ENCODE data around the gene AGPS. TPM values are rescaled to one million over a fixed set of nuclear protein-coding genes. Genes with fewer than 3 reads are reported as not detected.
A peak's percentile ranks its signal among the peaks of the same experiment; 100 is the strongest.
"Not testable (repeated sequence)": the region's sequence is repeated elsewhere in the genome, so short reads cannot be mapped to it uniquely, and the experiment has no call there.

The AGPS gene
- total RNA-seq (ENCODE audit: insufficient read depth, low replicate concordance): 80.7 TPM

GRCh38 chr2:177392373-177393202, at the start of gene AGPS:
Gene AGPS, plus strand, starts transcription at chr2:177392773. Its CDS starts 17 bp downstream, at chr2:177392790.
- DNase-seq (ENCODE audit: low spot score): peak; percentile 83

GRCh38 chr2:177343773-177344172, 48.8 kb upstream of the AGPS start:
- no peak for DNase-seq (ENCODE audit: low spot score)

GRCh38 chr2:177344316-177344715, 48.3 kb upstream of the AGPS start:
- DNase-seq (ENCODE audit: low spot score): no peak

DNA sequence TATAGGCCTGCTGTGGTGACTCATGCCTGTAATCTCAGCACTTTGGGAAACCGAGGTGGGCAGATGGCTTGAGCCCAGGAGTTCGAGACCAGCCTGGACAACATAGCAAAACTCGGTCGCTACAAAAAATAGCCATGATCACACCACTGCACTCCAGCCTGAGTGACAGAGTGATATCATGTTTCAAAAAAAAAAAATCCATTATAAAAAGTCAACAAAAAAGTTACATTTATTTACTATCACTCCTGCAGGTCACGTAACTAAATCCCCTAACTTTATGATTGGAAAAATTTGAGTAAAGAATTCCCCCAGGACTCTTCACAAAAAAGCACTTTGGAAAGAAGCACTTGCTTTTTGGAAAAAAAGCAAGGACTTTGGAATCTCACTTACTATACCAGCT, 46.4 kb upstream of the AGPS start:
- DNase-seq (ENCODE audit: low spot score): no peak

DNA sequence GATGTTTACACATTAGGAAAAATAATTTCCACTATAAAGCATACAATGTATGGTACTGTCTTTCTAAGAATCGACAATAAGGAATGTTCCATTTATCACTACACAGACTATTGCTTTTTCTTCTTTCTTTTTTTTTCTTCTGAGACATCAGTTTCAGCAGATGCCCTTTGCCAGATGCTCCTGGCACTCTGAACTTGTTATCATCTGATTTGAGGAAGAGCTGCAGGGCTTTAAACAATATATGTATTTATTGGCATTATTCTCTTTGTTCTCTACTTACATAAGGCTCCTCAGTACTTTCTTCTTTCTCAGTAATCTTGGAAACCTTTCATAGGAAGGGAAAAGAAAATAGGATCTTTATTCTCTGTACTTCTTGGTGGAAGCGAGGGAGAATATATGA, 45.0 kb upstream of the AGPS start:
- DNase-seq (ENCODE audit: low spot score): no peak

- DNase-seq (ENCODE audit: low spot score): no peak
Observed at GRCh38 chr2:177348118-177348654, 44.4 kb upstream of the AGPS start.

DNA sequence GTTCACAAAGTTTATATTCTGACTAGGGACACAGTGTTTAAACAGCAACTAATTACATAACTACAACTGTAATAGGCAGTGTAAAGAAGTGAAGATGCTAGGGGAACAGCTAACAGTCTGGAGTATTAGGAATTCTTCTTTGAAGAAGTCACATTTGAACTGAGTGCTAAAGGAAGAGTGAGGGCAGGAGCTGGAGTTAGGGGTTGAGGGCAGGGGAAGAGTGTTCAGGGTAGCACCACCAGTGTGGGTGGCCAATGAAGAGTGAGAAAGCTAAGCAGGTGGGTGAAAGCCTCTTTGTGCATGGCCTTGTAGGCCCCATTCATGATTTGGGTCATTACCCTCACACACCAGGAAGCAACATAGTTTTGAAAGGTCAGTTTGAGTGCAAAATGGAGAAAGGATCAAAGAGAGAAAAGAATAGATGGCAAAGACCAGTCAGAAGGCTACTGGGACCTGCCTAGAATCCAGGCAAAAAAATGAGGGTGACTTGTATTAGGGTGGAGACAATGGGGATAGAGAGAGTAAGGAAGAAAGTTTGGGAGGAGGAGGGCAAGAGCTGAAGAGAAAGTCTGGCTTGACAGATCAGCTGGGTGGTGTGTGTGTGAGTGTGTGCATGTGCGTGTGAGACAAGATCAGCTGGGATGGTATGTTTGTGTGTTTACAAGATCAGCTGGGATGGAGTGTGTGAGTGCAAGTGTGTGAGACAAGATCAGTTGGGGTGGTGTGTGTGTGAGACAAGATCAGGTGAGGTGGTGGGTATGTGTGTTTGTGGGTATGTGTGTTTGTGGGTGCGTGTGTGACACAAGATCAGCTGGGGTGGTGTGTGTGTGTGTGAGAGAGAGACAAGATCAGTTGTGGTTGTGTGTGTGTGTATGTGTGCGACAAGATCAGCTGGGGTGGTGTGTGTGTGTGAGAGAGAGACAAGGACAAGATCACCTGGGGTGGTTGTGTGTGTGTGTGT, 43.6 kb upstream of the AGPS start:
- DNase-seq (ENCODE audit: low spot score): no peak

DNA sequence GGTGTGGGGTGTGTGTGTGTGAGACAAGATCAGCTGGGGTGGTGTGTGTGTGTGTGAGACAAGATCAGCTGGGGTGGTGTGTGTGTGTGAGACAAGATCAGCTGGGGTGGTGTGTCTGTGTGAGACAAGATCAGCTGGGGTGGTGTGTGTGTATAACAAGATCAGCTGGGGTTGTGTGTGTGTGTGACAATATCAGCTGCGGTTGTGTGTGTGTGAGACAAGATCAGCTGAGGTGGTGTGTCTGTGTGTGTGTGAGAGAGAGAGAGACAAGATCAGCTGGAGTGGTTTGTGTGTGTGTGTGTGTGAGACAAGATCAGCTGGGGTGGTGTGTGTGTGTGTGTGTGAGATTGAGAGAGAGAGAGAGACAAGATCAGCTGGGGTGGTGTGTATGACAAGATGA, 41.9 kb upstream of the AGPS start:
- not testable (repeated sequence) for DNase-seq (ENCODE audit: low spot score)

DNA sequence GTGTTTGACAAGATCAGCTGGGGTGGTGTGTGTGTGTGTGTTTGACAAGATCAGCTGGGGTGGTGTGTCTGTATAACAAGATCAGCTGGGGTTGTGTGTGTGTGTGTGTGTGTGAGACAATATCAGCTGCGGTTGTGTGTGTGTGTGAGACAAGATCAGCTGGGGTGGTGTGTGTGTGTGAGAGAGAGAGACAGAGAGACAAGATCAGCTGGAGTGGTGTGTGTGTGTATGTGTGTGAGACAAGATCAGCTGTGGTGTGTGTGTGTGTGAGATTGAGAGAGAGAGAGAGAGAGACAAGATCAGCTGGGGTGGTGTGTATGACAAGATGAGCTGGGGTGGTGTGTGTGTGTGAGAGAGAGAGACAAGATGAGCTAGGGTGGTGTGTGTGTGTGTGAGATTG, 41.5 kb upstream of the AGPS start:
- DNase-seq (ENCODE audit: low spot score): not testable (repeated sequence)

DNA sequence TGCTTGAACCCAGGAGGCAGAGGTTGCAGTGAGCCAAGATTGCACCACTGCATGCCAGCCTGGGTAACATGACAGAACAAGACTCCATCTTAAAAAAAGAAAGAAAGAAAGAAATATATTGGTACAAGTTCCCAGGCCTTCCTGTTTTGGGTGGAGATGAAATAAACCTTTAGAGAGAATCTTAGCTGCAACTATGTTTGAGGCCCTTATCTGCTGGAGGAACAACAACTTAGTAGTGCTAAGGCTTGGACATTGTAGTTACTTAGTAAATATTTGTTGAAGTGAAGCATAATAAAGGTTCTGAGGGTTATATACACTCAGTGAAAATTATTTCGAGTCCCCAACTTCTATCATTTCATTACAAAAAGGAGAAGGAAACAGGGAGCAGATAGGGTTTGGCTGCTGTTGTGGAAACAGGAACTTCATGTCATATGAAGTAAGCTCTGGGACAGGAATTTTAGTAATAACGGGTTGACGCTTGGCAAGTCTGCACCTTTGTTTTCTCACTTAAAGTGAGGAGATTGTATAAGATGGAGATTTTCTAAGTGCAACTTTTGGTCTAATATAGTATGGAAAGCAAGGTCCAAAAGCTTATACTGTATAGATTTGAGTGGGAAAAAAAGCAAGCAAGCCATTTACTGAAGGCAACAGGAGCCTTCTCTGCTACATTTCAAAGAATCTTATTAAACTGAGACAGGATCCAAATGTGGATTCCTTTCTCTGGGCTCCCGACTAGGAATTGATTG, 40.0 kb upstream of the AGPS start:
- no peak for DNase-seq (ENCODE audit: low spot score)

- DNase-seq (ENCODE audit: low spot score): no peak
Observed at GRCh38 chr2:177353187-177353478, 39.4 kb upstream of the AGPS start.

DNA sequence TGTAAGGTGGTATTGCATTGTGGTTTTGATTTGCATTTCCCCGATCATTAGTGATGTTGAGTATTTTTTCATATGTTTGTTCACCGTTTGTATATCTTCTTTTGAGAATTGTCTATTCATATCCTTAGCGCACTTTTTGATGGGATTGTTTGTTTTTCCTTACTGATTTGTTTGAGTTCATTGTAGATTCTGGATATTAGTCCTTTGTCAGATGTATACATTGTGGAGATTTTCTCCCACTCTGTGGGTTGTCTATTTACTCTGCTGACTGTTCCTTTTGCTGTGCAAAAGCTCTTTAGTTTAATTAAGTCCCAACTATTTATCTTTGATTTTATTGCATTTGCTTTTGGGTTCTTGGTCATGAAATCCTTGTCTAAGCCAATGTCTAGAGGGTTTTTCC, 38.0 kb upstream of the AGPS start:
- not testable (repeated sequence) for DNase-seq (ENCODE audit: low spot score)

GRCh38 chr2:177355874-177356273, 36.7 kb upstream of the AGPS start:
- DNase-seq (ENCODE audit: low spot score): no peak

DNA sequence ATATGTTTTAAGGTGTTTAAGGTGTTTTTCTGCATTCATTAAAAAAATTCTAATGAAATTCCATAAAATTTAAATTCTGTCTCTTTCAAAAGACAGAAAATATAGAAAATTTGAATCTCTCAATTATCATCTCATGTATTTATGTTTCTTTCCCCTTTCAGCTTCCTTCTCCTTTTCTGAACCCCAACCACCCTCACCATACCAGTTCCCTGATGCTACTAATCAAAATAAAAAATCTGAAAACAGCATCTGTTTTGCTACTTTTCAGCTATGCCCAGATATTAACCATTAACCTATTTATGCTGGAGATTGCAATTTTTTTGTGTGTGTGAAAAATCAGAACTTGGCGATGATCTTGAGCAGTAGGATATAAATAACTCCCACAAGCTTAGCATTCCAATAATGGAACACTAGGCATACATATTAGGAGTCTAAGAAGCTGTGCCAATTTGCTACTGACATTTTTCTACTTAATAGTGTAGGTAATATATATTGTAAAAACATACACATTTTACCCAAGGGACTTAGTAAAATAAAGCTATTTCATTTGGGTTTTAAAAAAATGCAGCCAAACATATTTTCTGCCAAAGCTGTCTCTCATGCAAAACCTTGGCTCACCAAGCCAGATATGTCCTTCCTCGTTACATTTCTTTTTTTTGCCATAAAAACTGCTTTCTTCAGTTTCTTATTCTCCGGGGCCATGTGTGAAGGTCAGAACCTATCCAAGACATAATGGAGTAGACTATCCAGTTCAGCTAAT, 32.6 kb upstream of the AGPS start:
- DNase-seq (ENCODE audit: low spot score): no peak

GRCh38 chr2:177362499-177362898, 30.1 kb upstream of the AGPS start:
- DNase-seq (ENCODE audit: low spot score): no peak

DNA sequence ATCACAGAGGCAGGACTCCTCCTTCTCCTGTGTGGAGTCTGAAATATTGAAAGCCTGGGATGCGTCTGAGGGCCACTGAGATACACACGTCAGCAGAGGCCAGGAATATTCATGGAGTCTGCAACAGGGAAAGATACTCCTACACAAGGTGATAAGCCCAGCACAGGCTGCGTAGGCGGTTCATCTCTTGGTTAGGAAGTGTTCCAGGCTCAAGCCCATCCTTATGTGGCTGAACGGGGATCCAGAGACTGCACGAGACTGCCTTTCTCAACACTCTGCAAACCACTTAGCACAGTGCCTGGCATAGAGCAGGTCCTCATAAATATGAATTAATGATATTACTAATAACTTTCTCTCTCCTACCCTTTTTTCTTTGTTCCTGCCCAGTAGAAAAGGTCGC, 29.2 kb upstream of the AGPS start:
- DNase-seq (ENCODE audit: low spot score): no peak

GRCh38 chr2:177365764-177366163, 26.8 kb upstream of the AGPS start:
- not testable (repeated sequence) for DNase-seq (ENCODE audit: low spot score)

GRCh38 chr2:177368023-177368422, 24.6 kb upstream of the AGPS start:
- not testable (repeated sequence) for DNase-seq (ENCODE audit: low spot score)

DNA sequence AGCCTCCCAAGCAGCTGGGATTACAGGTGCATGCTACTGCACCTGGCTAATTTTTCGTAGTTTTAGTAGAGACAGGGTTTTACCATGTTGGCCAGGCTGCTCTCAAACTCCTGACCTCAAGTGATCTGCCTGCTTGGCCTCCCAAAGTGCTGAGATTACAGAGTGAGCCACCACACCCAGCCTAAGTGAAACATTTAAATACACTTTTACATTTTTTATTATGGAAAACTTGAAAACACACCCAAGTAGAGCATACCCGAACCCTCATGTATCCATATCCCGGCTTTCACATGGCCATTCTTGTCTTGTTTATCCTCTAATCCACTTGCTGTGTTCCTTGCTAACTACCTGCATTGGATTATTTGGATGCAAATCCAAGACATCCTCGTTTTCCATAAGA, 13.2 kb upstream of the AGPS start:
- DNase-seq (ENCODE audit: low spot score): no peak

DNA sequence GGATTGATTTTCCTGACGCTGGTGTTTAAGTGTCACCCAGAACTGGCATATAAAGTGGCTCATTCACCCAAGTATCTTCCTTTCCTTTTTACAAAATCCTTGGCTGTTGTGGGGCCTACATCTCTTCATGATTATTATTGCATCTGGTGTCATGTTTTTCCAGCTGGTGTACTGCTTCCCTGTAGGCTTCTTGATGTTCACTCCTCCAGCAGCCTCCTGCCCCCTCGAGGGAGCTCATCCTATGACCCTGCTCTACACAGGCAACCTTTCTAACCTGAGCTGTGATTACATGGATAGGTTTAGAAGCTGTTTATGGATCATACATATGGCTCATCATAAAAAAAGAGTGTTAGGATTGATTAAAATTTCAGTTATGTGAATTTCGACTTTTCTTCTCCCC, 12.4 kb upstream of the AGPS start:
- no peak for DNase-seq (ENCODE audit: low spot score)

DNA sequence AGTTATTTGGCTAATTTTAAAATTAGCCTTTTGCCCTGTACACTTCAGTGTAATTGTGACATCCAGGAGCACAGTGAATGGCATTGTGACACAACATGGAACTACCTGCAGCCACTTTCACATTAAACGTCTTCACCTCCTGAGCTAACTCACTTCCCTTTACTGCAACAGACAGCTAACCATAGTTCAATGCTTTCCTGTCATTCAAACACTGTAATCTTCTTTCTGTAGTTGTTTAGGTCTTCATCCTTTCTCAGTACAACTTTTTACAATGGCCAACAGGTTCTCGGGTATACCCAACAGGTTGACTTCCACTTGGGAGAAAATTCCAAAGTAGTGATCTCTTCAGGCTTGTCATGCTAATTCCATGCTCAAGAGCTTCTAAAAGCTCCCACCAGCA, 8.6 kb upstream of the AGPS start:
- no peak for DNase-seq (ENCODE audit: low spot score)
